Measurements from ENCODE around the gene SPAG17.

DNA sequence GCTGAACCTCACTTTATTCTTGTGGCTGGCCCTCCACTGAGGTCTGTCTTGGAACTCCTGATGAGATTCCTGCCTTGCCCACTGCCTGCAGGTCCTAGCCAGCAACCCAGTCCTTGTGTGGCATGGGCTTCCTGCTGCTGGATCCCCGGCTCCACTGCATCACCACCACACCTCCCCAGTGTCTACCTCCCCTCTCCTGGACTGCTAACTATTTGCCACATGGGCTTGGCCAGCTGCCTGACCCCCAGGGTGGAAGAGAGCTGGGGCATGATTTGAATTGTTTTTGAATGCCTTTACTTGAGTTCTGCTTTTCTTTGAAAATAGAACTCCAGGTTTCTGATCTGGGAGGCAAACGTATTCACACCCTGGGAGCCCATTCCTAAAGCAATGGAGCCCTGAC lies 41.2 kb downstream of the SPAG17 start:
- no peak for TF ChIP-seq YY1 (IDR thresholded peaks at IDR 0.05; ENCODE audit: low read depth)
- TF ChIP-seq CTCF (IDR thresholded peaks at IDR 0.05), result no peak
- TF ChIP-seq, protein P1, sequence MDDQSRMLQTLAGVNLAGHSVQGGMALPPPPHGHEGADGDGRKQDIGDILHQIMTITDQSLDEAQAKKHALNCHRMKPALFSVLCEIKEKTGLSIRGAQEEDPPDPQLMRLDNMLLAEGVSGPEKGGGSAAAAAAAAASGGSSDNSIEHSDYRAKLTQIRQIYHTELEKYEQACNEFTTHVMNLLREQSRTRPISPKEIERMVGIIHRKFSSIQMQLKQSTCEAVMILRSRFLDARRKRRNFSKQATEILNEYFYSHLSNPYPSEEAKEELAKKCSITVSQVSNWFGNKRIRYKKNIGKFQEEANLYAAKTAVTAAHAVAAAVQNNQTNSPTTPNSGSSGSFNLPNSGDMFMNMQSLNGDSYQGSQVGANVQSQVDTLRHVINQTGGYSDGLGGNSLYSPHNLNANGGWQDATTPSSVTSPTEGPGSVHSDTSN (IDR thresholded peaks at IDR 0.05), result no peak
- TF ChIP-seq RFX5 (IDR thresholded peaks at IDR 0.05; ENCODE audit: low read length), result no peak
- TF ChIP-seq POLR2AphosphoS5 (IDR thresholded peaks at IDR 0.05; ENCODE audit: low read depth, low read length), result no peak
- no peak for TF ChIP-seq SMC3 (IDR thresholded peaks at IDR 0.05; ENCODE audit: low read depth, low read length)
- no peak for TF ChIP-seq ELF1 (IDR thresholded peaks at IDR 0.05)
- no peak for TF ChIP-seq EP300 (IDR thresholded peaks at IDR 0.05; ENCODE audit: borderline replicate concordance in 1 of 2, low read depth in 1 of 2, low read length in 1 of 2)
